Panc1 (cell line): ENCODE results near the gene PRLR. TPM values are rescaled to one million over a fixed set of nuclear protein-coding genes. Genes with fewer than 3 reads are reported as not detected.

Experiments used
- ATAC-seq: fragments of 200-7000 bp; cut with Tn5 transposase; 2 replicates; pipeline ENCODE4 v1.9.1; 2020; ENCODE audit warnings: mild to moderate bottlenecking, moderate library complexity
- BruUV-seq: library from RNA; stranded (reverse); fragments of 400-500 nt; replicated peaks from 2 replicates; lab custom pipeline; 2021; lab: Mats Ljungman, UMichigan
- CTCF ChIA-PET: fragments of 300-600 bp; sonication (Branson Sonifier 250); formaldehyde crosslinking; loops from one replicate; lab custom pipeline; 2022; ENCODE audit warnings: antibody characterized with exemption; lab: Charles Lee
- POLR2A ChIA-PET: fragments of 300-600 bp; sonication (Branson Sonifier 250); formaldehyde crosslinking; loops from one replicate; lab custom pipeline; 2022; ENCODE audit warnings: antibody characterized with exemption; lab: Charles Lee
- DNase-seq: peaks from one replicate; pipeline ENCODE4 v3.0.0-alpha.2; 2010; ENCODE audit warnings: low read depth, low spot score
- H3K27ac ChIP-seq: 2 replicates; pipeline ENCODE4 v1.5.1; 2011; ENCODE audit warnings: mild to moderate bottlenecking, low read length, inconsistent platforms
- H3K27me3 ChIP-seq: fragments of 200-500 bp; sonication (Bioruptor generic); 2 replicates; pipeline ENCODE4 v1.6.0; 2014; ENCODE audit warnings: low read length, inconsistent platforms; ENCODE audit not compliant: control insufficient read depth, insufficient read depth
- H3K36me3 ChIP-seq: fragments of 200-500 bp; sonication (Bioruptor generic); 2 replicates; pipeline ENCODE4 v1.5.1; 2014; ENCODE audit warnings: inconsistent platforms, mild to moderate bottlenecking, low read length, moderate library complexity; ENCODE audit not compliant: control insufficient read depth, insufficient read depth
- H3K4me1 ChIP-seq: 2 replicates; pipeline ENCODE4 v1.5.1; 2011; ENCODE audit warnings: inconsistent platforms, mild to moderate bottlenecking, low read length, moderate library complexity; ENCODE audit not compliant: control insufficient read depth, insufficient read depth
- H3K4me3 ChIP-seq, 2 experiments: 2 replicates each; pipeline ENCODE4 v1.5.1; 2011 to 2012; ENCODE audit warnings: low read depth in 2 of 2, low read length in 2 of 2, mild to moderate bottlenecking in 2 of 2, inconsistent platforms in 1 of 2, moderate library complexity in 1 of 2
- H3K9me3 ChIP-seq: fragments of 200-500 bp; sonication (Bioruptor generic); 2 replicates; pipeline ENCODE4 v1.5.1; 2014; ENCODE audit warnings: low read depth, mild to moderate bottlenecking, inconsistent platforms, low read length, moderate library complexity; ENCODE audit not compliant: control insufficient read depth, insufficient read depth
- CTCF ChIP-seq: fragments of 450-650 bp; IDR thresholded peaks from 2 replicates; pipeline ENCODE4 v1.5.1; 2017; ENCODE audit warnings: mild to moderate bottlenecking
- POLR2AphosphoS5 ChIP-seq: IDR thresholded peaks from 2 replicates; pipeline ENCODE4 v1.6.1; 2012; ENCODE audit warnings: mild to moderate bottlenecking, low read depth, low read length, moderate library complexity
- REST ChIP-seq, 2 experiments: IDR thresholded peaks; 2 replicates each; pipeline ENCODE4 v1.6.1; 2011 to 2012; ENCODE audit warnings: low read depth in 2 of 2, control low read depth in 1 of 2, low read length in 1 of 2, mild to moderate bottlenecking in 1 of 2, moderate library complexity in 1 of 2; ENCODE audit not compliant: insufficient read depth in 1 of 2
- SIN3A ChIP-seq: IDR thresholded peaks from 2 replicates; pipeline ENCODE4 v1.6.1; 2012; ENCODE audit warnings: low read depth, mild to moderate bottlenecking, low read length, moderate library complexity, borderline replicate concordance; ENCODE audit not compliant: insufficient read depth
- TCF7L2 ChIP-seq: IDR thresholded peaks from 2 replicates; pipeline ENCODE4 v1.6.1; 2011; ENCODE audit warnings: mild to moderate bottlenecking, low read depth, low read length, inconsistent platforms
- in situ Hi-C: cut with HindIII; loops from 2 replicates; pipeline ENCODE4 v1.10.0; 2016; ENCODE audit warnings: low sequenced_read_pairs, low pct_unique_long_range_greater_than_20kb
- intact Hi-C: fragments of 100-400 bp; cut with micrococcal nuclease; formaldehyde crosslinking; loops from one replicate; pipeline ENCODE4 v1.10.0; 2022; ENCODE audit not compliant: unreplicated experiment
- total RNA-seq: library from RNA; stranded (reverse); gene quantifications from one replicate; pipeline ENCODE4 v1.2.1, GENCODE V29; 2021; ENCODE audit not compliant: unreplicated experiment

PRLR gene
- total RNA-seq, 1 experiment from 2014 or later = 0.46 TPM

- ChIA-PET POLR2A (no interaction called here), CTCF (no interaction called here)
- Histone ChIP-seq H3K36me3 (no peaks in the 10 kb centered on the region), H3K4me1 (no peaks in the 10 kb centered on the region), H3K9me3 (no peaks in the 10 kb centered on the region), H3K27me3 (no peaks in the 10 kb centered on the region), H3K27ac (no peak overlapping the region), H3K4me3 (no peak overlapping the region)
- no peak for TF ChIP-seq REST (IDR thresholded peaks at IDR 0.05; ENCODE audit: insufficient read depth in 1 of 2, low read depth in 2 of 2, low read length in 1 of 2)
- no peak for TF ChIP-seq POLR2AphosphoS5
- in situ Hi-C loops = no loop called here
- DNase-seq (no peak), ATAC-seq (no peak)
- intact Hi-C loops = no loop called here
- no TSS peak for BruUV-seq
These were observed 107.5 kb downstream of the PRLR start for GRCh38 chr5:35122819-35123218.

DNA sequence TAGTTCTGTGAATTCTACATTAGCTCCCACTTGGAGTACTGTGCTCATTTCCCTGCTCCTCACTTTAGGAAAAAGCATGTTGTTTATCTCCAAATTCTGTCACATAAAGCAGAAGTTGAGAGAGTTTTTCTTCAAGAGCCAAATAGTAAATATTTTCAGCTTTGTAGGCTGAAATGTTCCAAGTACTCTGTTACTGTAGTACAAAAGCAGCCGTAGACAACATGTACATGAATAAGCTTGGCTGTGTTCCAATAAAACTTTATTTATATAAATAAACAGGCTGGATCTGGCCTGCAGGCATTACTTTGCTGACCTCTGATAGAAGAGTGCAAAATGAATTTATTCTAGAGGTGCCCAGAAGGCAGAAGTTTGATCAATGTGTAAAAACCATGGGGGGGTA, 109.6 kb downstream of the PRLR start:
- no peaks in the 10 kb centered on the region for H3K36me3 ChIP-seq
- in situ Hi-C loops (no loop called here), intact Hi-C loops (no loop called here)
- TF ChIP-seq TCF7L2 (no peak), SIN3A (no peak), REST (IDR thresholded peaks at IDR 0.05; ENCODE audit: insufficient read depth in 1 of 2, low read depth in 2 of 2, low read length in 1 of 2) (no peak), CTCF (no peak), POLR2AphosphoS5 (no peak)
- H3K4me3 ChIP-seq = no peak overlapping the region
- POLR2A ChIA-PET = no interaction called here
- H3K9me3 ChIP-seq = no peaks in the 10 kb centered on the region
- DNase-seq (no peak), ATAC-seq (no peak)
- no peak overlapping the region for H3K27ac ChIP-seq
- H3K4me1 ChIP-seq = no peaks in the 10 kb centered on the region
- no TSS peak for BruUV-seq
- H3K27me3 ChIP-seq = no peaks in the 10 kb centered on the region
- CTCF ChIA-PET = no interaction called here
